GM19397 (cell line): Measurements from ENCODE around the gene KRT80.

Experiments used
- ATAC-seq: cut with Tn5 transposase; IDR thresholded peaks from one replicate; pipeline ENCODE4 v1.9.1; 2021; ENCODE audit warnings: mild to moderate bottlenecking, moderate library complexity; ENCODE audit not compliant: unreplicated experiment

KRT80 gene

DNA sequence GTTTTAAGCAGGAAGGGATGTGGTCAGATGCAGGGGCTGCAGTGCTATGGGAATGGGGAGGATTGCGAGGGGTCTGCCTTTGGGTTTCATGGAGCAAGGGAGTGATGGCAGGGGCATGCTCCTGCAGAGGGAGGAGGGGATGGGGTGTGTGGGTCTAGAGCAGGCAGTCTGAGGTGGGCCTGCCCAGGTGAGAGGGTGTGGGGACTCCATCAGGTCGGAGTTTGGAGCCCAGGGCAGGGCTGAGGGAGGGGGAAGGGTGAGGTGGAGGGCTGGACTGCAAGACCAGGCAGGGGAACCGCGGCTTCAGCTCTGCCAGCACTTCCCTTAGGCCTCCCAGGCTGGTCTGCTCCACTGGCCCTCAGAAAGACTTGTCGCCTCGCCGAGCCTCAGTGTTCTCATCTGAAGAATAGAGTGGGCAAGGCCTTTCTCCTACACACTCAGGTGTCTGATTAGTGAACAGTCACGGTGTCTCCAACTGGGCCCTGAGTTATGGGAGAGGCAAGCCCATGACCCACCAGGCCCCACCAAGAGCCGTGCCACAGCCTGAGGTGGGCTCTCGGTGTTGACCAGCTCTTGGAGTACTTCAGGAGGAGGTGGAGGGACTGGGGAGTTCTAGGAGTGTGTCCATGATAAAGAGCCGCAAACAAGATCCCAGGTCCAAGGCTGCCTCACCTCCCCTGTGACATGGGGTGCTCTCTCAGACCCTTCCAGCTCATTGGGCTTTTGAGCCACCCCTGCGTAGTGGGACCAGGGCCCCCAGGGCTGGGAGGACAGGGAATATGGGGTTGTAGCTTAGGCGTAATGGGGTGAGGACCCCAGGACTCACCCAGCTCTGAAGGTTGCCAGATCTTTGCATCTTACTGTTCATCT, 20.1 kb upstream of the KRT80 start:
- ATAC-seq: no peak

DNA sequence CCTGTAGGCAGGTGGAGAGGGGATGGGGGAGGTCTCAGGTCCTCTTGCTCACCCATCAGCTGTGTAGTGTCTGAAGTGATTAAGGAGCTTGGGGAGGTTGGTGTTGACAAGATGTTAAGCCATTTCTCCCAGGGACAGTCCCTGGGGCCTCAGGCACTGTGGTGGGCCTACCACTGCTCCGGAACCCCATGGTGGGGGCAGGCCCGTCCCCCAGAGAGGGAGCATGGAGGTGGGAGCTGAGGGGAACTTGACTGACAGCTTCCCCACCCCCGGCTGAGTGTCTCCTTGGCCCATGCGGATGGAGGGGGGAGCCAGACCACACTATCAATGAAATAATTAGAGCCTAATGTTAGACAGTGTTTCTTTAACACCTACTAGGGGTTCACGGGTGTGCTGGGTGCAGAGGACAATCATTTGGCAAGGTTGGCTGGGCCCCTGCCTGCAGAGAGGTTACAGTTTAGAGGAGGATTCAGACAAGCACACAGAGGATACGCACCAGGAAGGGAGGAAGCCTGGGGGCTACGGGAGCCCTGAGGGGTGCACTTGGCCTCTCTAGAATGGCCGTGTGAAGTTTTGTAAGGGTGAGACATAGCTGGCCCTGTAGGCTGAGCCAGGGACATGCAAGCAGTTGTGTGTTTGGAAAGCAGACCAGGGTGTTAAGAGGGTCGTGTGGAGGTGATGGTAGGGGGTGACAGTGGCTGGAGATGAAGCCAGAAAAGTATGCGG, 19.3 kb upstream of the KRT80 start:
- no peak for ATAC-seq

DNA sequence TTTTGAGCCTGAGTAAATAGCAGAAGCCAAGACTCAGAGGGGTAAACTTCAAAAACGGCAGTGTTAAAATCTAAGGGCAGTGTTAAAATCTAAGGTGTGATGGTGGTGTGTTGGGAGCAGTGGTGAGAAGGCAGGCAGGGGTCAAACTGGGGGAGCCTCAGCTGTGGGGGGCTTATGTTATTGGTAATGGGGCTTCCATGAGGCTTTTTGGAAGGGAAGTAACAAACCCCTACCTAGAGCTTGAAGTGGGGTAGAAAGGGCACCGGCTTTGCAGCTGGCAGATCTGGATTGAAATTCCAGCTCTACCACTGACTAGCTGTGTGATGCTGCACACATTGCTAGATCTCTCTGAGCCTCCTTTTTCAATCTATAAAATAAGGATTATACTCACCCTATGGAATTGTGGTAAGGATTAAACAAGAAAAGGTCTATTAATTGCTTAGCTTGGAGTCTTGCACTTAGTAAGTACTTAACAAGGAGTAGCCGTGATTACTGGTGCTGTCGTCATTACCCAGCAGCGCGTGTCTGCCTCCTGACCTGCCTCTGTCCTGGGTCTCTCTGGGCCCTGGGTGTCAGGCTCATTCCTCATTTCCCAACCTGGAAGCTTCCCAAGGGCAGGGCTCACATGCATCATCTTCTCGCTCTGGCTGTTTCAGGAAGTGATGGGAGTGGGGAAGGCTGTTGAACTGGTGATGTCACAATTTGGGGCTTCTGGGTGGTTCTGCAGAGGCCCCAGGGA, 18.5 kb upstream of the KRT80 start:
- ATAC-seq: no peak

DNA sequence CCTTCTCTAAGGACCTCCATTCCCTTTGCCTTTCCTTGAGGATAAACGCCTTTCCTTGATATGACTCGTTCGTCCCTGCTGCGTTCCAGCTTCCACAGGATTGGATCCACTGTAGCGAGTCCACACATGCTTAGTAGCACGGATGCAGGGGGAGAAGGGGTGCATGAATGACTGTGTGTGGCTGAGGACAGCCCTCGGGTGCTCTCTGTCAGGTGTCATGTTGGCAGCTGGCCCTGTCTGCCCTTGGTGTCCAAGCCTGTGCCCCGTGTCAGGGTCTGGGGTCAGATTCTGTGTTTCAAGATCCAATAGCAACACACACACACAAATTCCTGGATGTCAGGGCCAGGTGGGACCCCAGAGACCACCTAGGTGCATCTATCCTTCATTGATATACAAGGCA, 17.5 kb upstream of the KRT80 start:
- no peak for ATAC-seq

DNA sequence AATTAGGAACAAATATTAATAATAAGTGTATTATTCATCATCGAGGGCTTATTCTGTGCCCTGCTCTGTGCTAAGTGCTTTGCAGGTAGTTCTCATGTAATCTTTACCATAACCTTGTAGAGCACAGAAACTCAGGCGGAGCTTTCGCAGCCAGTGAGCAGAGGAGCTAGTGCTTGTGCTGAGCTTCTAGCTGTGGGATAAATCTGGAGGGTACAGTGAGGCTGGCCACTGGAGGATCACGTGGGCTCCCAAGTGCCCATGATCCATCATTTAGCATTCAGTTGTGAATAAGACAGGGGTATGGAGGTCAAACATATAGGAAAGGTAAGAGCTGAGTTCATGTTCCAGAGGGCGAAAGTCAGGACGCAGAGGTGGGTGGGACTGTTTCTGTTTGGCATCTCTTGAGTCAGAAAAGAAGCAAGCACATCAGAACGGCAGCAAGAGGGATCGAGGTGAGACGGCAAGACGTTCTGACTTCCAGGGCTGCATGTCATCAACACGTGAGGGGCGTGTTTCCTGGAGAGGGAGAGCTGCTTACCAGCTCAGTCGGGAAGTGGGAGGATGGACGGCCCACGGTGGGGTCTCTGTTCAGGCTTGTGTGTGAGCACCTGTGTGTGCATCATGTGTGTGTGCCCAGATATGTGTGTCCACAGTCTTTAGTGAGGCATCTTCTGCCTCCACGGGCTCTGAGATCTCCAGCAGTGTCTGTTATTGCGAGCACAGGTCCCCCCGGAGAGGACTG, 16.8 kb upstream of the KRT80 start:
- no peak for ATAC-seq

DNA sequence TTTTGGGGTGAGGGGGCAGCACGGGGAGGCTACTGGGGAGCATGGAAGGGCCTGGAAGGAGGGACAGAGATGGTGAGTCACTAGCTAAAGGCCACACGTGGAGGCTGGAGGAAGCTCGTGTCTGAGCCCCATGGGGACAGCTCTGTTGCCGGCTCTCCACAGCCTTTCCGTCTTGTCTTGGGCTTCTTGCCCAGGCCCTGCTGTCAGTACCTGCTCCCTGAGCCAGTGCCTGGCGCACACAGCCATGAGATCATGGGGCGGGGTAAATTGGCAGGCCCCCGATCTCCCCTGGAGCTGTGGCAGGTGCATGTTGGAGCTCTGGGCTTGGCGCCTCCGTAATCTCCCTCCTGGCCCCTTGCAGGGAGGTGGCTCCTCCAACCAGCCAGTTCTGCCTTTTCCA, 16.1 kb upstream of the KRT80 start:
- no peak for ATAC-seq

DNA sequence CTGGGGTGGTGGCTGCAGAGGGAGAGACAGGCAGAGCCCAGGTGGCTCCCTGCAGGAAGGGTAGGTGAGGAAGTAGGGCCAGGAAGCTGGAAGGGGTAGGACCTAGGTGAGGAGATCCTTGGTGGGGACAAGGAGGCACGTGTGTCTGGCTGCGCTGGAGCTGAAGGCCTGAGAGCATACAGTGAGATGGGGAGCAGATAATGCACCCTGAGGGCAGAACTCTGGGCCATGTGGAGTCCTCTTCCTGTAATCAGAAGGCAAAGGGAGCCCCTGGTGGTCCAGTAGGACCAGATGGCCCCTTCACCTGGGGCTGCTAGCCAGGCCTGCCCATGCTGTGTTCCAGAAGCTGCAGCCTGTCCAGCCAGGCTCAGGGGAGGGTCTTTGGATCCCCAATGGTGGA, 15.3 kb upstream of the KRT80 start:
- no peak for ATAC-seq

DNA sequence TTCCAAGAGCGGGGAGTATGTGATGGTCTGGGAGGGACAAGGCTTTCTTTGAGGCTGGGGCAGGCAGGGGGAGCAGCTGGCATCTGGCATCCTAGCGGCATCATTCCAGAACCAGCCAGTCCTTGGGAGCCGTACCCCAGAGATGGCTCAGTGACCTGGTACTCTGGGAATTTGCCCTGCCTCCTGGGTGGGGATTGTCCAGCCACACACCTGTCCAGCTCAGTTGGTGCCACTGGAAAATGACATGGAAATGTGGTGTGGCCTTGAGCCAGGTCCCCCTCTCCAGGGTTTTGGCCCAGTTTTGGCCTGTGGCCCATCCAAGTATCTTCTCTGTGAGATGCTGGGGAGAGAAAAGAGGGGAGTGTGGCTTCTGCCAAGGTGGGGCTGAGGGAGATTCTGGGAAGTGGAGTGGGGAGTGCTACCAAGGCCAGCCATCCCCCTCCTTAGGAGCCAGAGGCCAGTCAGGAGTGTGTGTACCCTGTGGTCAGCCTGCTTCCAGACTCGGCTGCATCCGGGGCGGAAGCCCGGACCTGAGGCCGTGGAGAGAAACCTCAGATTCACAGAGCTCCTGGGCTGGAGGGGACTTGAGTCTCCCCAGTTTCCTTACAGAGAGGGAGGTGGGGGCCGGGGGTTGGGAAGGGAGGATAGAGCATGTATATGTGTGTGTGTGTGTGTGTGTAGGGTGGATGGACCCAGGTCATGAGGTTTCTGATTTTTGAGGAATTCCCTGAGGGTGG, 14.7 kb upstream of the KRT80 start:
- ATAC-seq: no peak

DNA sequence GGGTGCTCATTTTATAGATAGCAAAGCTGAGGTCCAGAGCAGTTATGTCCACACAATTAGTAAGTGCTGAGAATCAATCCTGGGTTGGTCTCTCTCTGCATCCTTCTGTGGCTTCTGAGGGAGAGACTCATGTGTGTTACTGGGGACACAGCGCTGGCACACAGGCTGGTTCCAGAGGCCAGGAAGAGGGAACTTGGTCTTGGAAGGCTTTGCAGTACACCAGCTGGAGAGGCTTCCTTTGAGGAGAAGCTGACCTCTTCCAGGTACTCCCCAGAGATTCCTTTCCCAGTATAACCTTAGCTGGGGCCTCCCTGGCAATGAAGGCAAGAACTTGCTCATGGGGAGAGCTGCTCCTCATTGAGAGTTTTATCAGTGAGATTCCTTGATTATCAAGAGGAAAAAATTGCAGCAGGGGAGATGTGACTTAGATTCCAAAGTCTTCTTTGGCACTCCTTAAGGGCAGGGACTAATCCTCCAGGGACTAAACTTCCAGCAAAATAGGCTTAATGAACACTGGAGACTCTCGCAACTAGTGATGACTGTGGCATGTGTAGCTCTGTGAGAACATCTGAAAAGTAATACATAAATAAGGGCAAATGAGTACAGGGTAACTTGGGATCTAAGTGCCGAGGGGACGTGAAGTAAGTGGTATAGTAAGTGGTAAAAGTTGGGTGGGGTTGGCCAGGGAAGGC, 13.9 kb upstream of the KRT80 start:
- ATAC-seq: no peak

DNA sequence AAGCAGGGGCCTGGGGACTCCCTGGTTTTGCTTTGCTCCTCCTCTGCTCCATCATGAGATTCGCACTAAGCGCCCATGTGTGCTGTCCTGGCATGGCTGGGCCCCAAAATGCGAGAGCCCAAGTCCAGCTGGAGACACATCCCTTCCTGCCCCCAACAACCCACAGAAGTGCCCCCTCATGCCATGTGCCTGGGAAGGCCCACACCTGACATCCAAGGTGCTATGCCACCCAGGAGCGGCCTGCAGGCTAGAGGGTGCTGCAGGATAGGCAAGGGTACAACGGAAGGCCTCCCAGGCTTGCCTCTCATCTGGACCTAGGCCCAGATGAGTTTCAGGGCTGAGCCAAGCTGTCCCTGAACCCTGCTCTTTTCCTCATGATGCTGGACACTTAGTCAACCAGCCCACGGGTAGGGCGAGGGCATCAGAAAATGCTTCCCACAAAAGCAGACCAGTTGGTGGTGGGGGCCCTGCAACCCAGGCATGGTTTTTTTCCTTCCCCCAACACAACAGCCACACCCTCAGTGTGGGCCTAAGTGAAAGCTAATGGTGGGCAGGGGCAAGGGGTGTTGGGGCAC, 13.2 kb upstream of the KRT80 start:
- ATAC-seq: no peak

DNA sequence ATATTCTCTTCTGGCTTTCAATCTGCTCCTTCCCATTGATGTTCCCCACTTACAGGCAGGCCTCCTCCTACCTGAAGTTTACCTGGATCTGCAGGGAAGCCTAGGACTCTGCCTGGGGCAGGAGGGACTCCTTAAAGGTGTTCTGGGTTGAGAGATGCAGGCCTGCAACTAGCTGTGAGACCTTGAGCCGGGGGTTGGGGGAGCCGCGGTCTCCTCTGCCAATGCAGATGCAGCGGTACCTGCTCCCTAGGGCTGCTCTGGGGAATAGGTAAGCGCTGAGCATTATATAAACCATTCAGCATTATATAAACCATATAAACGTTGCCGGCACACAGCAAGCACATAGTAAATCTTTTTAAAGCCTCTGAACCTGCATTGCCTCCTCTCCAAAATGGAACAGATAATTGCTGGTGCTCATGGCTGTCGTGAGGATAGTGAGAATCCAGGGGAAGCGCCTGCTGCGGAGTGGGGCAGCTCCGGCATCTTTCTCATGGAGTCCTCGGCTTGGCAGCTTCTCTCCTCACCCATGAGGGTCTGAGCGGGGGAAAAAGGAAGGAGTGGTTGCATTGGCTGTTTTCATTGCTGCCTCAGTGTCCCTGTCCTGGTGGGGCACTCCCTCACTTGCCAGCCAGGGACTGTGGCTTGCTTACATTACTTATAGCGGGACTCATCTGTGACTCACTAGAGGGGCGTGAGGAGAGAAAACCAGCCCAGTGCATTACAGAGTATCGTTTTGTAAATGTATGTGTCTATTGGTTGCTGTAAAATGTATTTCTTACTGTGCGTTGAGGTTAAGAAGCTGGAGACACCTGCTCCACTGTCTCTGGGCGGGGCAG, 12.5 kb upstream of the KRT80 start:
- ATAC-seq: no peak

DNA sequence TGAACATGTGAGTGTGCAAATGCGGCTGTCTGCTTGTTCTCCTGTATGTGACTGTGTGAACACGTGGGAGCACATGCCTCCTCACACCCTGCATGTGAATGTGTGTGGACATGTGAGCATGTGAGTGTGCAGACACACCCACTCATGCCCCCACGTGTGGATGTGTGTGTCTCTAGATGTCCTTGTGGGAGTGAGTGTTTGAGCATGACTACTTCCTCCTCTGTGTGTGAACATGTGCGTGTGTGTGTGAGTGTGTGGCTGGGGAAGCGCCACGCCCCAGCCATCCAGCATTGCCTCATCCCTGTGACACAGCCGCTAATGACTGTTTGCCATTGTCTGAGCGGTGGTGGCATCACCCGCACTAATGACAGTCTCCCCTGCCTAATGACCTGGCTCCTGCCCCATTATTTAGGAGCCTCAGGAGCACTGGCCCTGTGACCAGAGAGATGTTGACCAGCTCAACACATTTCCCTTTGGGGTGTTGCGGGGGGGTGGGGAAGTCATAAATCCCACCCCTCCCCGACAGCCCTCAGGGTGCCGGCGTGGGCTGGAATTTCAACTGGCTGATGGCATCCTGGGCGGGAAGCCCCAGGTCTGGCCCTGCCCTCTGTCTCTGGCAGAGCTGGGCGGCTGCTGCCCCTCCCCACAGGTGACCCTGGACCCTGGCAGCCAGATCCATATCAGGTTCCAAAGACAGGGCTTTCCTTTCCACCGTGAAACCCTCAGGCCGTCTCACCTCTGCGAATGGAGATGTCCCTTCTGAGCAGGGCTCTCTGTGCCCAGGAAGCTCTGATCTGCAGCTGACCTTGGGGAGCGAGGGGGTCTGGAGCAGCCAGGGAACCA, 11.5 kb upstream of the KRT80 start:
- no peak for ATAC-seq

DNA sequence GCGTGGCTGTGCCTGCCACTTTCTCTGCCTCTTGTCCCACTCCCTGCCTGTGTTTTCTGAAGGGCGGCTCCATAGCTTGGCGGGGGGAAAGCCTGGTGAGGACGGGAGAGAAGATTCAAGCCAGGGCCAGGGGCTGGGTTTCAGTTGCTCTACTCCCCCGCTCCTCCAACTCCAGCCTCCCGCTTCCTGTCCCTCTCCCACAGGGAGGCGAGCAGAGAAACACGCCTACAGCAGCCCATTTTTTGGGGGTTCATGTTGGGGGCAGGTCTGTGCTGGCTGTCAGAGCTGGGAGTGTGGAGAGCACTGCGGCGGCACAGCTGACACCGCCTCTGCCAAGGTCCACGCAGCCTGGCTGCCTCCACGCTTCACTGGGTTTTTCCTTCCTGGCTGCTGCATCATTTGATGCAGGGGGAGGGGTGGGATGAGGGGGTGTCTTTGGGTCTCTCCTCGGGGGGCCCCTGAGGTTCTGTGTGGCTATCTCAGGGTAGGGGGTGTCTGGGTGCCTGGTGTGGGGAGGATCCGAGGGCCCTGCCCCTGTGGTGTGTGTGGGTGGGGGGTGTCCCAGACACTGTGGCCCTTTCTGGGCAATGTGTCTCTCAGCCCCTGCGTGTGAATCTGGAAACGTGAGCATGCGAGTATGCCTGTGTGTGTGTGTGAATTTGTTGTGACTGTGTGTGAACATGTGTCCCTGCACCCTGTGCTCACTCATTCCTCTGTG, 10.7 kb upstream of the KRT80 start:
- no peak for ATAC-seq

DNA sequence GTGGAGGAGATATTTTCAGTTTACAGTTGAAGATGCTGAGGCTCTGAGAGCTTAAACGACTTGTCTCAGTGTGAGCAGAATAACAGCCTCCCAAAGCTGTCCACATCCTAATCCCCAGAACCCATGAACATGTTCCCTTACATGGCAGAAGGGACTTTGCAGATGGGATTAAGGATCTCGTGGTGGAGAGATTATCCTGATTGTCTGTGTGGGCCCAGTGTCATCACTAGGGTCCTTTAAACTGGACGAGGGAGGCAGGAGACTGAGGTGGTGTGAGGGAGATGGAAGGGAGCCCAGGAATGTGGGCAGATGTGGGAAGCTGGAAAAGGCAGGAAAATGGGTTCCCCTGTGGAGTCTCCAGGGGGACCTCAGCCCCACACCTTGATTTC, 9.6 kb upstream of the KRT80 start:
- ATAC-seq: no peak

DNA sequence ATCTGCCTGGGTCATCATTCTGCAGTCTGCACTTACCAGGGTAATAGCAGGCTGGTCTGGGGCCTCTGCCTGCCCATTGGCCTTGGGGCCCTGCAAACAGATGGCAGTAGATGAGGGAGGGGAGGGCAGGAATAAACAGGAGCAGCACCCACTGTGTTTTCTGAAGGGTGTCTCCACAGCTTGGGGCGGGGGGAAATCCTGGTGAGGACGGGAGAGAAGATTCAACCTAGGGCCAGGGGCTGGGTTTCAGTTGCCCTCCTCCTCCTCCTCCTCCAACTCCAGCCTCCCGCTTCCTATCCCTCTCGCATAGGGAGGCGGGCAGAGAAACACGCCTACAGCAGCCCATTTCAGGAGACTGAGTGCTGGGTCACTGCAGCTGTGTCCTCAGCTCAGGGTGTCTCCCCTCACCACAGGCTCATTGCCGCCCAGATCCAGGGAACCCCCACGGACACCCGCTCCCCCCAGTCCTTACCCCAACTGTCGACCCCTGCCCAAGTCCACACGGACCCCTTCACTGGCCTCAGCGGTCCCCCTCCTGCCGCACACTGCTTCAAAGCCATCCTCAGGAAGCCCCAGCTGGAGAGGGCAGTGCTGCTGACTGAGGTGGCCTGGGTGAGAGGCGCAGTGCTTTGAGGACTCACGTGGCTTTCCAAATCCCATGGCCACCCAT, 9.1 kb upstream of the KRT80 start:
- ATAC-seq: no peak

DNA sequence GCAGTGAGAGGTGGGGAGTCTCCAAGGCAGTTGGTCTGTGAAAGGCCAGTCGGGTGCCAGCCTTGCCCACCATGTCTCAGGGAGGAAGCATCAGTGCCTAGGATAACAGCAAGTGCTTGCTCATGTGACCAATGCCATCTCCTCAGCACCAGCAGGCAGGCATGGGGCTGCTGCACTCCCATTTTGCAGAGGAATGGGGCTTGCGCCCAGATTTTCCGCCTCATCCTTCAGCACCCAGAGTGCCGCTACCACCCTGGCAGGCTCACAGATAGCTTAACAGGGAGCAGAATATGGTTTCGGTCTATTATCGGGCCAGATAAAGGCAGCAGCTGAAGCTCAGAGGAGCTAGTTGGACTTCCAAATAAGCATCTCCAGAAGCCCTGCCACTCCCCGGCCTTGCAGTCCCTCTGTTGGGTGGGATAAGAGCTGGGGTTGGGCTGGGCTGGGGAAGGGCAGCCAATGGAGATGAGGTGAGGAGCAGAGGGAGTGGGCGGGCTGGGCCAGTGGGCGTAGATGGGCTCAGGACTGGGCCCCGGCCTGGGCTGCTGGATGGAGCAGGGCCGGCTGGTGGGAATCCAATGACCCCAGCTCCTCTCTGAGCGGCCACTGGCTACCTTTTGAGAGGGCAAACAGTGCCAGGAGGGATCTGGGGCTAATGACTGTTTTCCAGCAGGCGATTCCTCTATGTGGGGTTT, 8.4 kb upstream of the KRT80 start:
- no peak for ATAC-seq
